HFF-Myc (cell line): Measurements from ENCODE around the gene CIT.

Experiments
- DNase-seq: peaks from one replicate; pipeline ENCODE4 v3.0.0-alpha.2; 2011; ENCODE audit warnings: low read depth; ENCODE audit errors: extremely low read depth
- H3K4me3 ChIP-seq: replicated peaks from 2 replicates; pipeline ENCODE4 v1.5.1; 2011; ENCODE audit warnings: low read depth, mild to moderate bottlenecking, control low read depth, low read length
- TF ChIP-seq, protein P1 (sequence below): IDR thresholded peaks from 2 replicates; pipeline ENCODE4 v1.5.1; 2012; ENCODE audit warnings: mild to moderate bottlenecking, low read depth, low read length, control low read depth; ENCODE audit errors: missing control alignments

Gene CIT

DNA sequence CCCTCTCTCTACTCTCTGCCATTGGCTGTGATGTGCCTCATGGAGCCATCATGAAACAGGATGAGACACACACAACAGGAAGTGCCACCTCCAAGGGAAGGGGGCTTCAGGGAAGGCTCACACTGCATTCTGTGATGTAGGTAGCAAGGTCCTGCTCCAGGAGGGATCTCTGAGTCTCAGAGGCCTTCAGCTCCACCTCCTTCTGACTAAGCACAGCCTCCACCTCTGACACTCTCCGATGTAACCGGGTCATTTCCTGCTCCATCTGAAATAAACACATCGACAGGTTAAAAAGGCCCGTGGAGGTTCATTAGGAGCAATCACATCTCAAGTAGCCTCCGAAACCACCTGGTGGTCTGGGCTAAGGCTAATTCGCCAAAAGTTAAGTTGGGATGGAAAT is 93.3 kb downstream of the CIT start:
- DNase-seq = no peak
- TF ChIP-seq, protein P1, sequence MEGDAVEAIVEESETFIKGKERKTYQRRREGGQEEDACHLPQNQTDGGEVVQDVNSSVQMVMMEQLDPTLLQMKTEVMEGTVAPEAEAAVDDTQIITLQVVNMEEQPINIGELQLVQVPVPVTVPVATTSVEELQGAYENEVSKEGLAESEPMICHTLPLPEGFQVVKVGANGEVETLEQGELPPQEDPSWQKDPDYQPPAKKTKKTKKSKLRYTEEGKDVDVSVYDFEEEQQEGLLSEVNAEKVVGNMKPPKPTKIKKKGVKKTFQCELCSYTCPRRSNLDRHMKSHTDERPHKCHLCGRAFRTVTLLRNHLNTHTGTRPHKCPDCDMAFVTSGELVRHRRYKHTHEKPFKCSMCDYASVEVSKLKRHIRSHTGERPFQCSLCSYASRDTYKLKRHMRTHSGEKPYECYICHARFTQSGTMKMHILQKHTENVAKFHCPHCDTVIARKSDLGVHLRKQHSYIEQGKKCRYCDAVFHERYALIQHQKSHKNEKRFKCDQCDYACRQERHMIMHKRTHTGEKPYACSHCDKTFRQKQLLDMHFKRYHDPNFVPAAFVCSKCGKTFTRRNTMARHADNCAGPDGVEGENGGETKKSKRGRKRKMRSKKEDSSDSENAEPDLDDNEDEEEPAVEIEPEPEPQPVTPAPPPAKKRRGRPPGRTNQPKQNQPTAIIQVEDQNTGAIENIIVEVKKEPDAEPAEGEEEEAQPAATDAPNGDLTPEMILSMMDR = no peak
- no peak overlapping the region for H3K4me3 ChIP-seq

DNA sequence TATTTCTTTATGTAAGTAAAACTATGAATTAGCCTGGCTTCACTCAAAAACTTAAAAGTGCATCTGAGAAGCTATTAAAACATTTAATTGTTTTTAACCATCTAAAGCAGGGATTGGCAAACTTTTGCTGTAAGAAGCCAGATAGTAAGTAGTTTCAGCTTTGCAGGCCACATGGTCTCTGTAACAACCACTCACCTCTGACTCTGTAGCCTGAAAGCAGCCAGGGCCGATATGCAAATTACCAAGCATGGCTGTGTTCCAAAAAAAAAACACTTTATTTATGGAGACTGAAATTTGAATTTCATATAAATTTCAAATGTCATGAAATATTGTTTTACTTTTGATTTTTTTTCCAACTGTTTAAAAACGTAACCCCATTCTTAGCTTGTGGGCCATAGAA is 95.3 kb downstream of the CIT start:
- no peak for DNase-seq
- H3K4me3 ChIP-seq = no peak overlapping the region
- TF ChIP-seq, protein P1 = no peak

DNA sequence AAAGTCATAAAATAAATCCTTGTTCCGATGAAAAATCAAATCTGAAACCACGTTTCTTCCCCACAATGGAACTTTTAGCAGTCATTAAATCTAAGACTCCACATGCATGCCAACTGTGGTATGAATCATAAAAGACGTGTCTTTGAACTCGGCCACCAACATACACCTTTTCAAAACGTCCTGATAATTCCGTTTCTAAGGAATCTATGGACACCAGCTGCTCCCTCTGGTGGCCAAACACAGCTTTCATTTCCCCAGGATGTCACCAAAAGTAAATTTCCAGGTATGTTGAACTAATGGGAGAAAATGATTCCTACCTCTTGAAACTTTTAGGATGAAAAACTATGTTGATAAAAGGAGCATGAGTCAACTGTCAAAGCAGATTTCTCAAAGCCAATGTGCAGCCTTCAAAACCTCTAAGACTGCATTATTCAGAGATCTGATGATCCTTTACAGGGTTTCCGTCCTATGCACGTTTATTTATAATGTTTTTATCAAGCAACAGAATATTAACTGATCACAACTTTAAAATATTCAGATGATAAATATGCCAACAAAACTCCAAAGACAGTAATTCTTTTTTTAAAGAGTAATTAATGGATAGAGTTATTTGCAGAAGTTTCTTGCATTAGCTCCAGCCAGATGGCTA is 96.2 kb downstream of the CIT start:
- DNase-seq = peak; percentile 36
- H3K4me3 ChIP-seq = no peak overlapping the region

DNA sequence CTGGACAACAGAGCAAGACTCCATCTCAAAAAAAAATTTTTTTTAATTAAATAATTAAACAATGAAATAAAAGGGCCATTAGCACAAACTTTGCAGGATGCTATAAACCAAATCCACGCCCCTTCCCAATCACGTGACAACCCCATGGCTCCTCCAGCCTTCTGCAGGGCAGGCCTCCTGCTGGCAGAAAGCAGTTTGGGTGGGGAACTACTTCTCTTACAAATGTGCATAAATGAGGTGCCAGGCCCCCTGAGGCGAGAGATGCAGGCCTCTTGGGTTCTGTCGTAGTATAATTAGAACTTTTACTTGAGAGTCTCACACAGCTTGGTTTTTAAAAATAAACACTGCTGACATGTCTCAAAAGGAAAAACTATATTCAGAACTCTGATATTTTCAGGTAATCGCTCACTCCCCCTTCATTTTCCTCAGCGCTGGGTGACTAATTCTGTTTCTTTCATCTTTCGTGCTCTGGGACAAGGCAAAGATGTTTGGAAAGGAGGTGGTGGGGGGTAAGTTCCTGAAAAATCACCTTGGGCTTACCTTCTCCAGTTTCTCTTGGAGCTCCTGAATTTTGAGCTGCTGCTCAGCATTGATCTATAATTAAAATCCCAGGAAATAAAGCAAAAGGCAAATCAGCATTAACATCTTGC is 101.7 kb downstream of the CIT start:
- no peak for DNase-seq
- H3K4me3 ChIP-seq = no peak overlapping the region
- TF ChIP-seq, protein P1 = no peak

More for the DNA sequence above, 96.2 kb downstream of the CIT start:
- TF ChIP-seq, protein P1 = peak; percentile 85

DNA sequence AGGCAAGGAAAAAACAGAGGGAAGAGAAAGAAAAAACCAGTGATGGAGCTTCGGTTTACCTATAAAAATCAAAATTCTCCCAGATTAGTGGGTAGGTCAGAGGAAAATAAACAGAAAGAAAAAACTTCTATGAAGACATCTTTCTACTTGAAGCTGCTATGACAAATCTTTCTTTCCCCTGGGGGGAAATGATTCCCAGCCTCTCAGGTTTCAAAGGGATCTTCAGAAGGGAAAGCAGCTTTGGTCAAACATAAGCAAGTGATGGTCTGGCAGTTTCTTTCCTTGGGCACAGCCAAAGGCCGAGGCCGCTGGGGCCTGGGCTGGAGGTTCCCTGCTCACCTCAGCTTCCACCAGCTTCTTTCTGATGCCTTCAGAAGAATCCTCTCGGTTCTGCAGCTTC is 104.7 kb downstream of the CIT start:
- no peak for DNase-seq
- TF ChIP-seq, protein P1 = no peak
- H3K4me3 ChIP-seq = no peak overlapping the region

DNA sequence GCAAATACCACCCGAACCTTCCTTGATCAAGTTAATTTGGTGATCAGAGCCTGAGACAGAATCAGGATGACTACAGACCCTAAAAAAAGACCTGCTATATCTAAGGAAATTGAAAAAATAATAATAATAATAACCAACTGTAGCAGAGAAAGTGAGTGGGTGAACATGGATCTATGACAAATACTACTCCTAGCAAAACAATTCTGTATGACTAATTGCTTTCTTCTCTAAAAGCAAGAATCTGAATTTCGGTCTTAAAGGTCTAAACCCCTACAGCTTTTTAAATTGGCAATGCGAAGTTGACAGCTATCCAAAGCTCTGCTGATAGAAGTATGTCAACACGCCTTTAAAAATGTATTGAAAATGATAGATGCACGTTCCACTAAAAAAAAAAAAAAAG is 107.0 kb downstream of the CIT start:
- TF ChIP-seq, protein P1 = no peak
- DNase-seq = no peak
- no peak overlapping the region for H3K4me3 ChIP-seq
